Stimulated activated CD8-positive, alpha-beta memory T cell treated with anti-CD3 and anti-CD28 coated beads, Interleukin-15, amount 100 ng/mL, for 1 hour (primary cell): ENCODE data around the gene CFHR3.
"Not testable (repeated sequence)": the region's sequence is repeated elsewhere in the genome, so short reads cannot be mapped to it uniquely, and the experiment has no call there.

ENCODE experiments used
- DNase-seq: peaks from one replicate; pipeline ENCODE4 v3.0.0-alpha.2; 2020; ENCODE audit warnings: low read depth

Gene CFHR3

GRCh38 chr1:196774603-196775002, at the start of gene CFHR3:
Gene CFHR3, plus strand, starts transcription at chr1:196774840. Its CDS starts 47 bp downstream, at chr1:196774887.
- DNase-seq, result no peak

GRCh38 chr1:196732526-196732925, 42.1 kb upstream of the CFHR3 start:
- no peak for DNase-seq

GRCh38 chr1:196733091-196733970, 41.3 kb upstream of the CFHR3 start:
- DNase-seq, result no peak

- DNase-seq, result no peak
These were observed 40.6 kb upstream of the CFHR3 start for GRCh38 chr1:196734006-196734405.

GRCh38 chr1:196734460-196734859, 40.2 kb upstream of the CFHR3 start:
- DNase-seq, result no peak

GRCh38 chr1:196738730-196739129, 35.9 kb upstream of the CFHR3 start:
- no peak for DNase-seq

- DNase-seq, result not testable (repeated sequence)
These were observed 31.4 kb upstream of the CFHR3 start for GRCh38 chr1:196743244-196743643.

GRCh38 chr1:196765019-196765740, 9.5 kb upstream of the CFHR3 start:
- DNase-seq, result not testable (repeated sequence)

- not testable (repeated sequence) for DNase-seq
These were observed 4.8 kb upstream of the CFHR3 start for GRCh38 chr1:196769823-196770222.

- DNase-seq, result no peak
These were observed 927 bp upstream of the CFHR3 start for GRCh38 chr1:196773713-196774112.

GRCh38 chr1:196774175-196774574, 465 bp upstream of the CFHR3 start:
- DNase-seq, result no peak

- DNase-seq, result no peak
These were observed 3.0 kb downstream of the CFHR3 start for GRCh38 chr1:196777603-196778002.

GRCh38 chr1:196779093-196779492, 4.5 kb downstream of the CFHR3 start:
- no peak for DNase-seq

- DNase-seq, result not testable (repeated sequence)
These were observed 16.6 kb downstream of the CFHR3 start for GRCh38 chr1:196791252-196791651.

GRCh38 chr1:196794103-196794502, 19.5 kb downstream of the CFHR3 start:
- not testable (repeated sequence) for DNase-seq

- no peak for DNase-seq
These were observed 23.3 kb downstream of the CFHR3 start for GRCh38 chr1:196797891-196798290.

- not testable (repeated sequence) for DNase-seq
These were observed 27.3 kb downstream of the CFHR3 start for GRCh38 chr1:196801920-196802319.

- DNase-seq, result no peak
These were observed 34.0 kb downstream of the CFHR3 start for GRCh38 chr1:196808529-196809235.

- not testable (repeated sequence) for DNase-seq
These were observed 42.8 kb downstream of the CFHR3 start for GRCh38 chr1:196817442-196817841.

- not testable (repeated sequence) for DNase-seq
These were observed 44.9 kb downstream of the CFHR3 start, which contains the start of gene CFHR1 for GRCh38 chr1:196819531-196819930. Gene CFHR1, plus strand, starts transcription at chr1:196819731. Its CDS starts 114 bp downstream, at chr1:196819845.

GRCh38 chr1:196827860-196828259, 53.2 kb downstream of the CFHR3 start:
- DNase-seq, result not testable (repeated sequence)
